Caco-2 (cell line): ENCODE results near the gene CASTOR1. TPM values are rescaled to one million over a fixed set of nuclear protein-coding genes. Genes with fewer than 3 reads are reported as not detected.

Source experiments
- BruUV-seq: library from RNA; stranded (reverse); fragments of 400-500 nt; replicated peaks from 2 replicates; lab custom pipeline; 2021; lab: Mats Ljungman, UMichigan
- CTCF ChIA-PET: fragments of 300-600 bp; sonication (Branson Sonifier 250); formaldehyde crosslinking; loops from one replicate; lab custom pipeline; 2022; ENCODE audit warnings: antibody characterized with exemption; lab: Charles Lee
- POLR2A ChIA-PET: fragments of 300-600 bp; sonication (Branson Sonifier 250); formaldehyde crosslinking; loops from one replicate; lab custom pipeline; 2022; ENCODE audit warnings: antibody characterized with exemption; lab: Charles Lee
- DNase-seq, 2 experiments: peaks; one replicate each; pipeline versions ENCODE4 v3.0.0 to v3.0.0-alpha.2; 2020 to 2022
- H3K27me3 ChIP-seq: replicated peaks from 2 replicates; pipeline ENCODE4 v1.6.0; 2011; ENCODE audit warnings: low read length; ENCODE audit not compliant: control insufficient read depth, insufficient read depth
- H3K36me3 ChIP-seq: 2 replicates; pipeline ENCODE4 v1.5.1; 2011; ENCODE audit warnings: low read length; ENCODE audit not compliant: control insufficient read depth, insufficient read depth
- H3K4me1 ChIP-seq: fragments of 250-450 bp; sonication (Bioruptor Pico); 2 replicates; pipeline ENCODE4 v1.5.1; 2020; ENCODE audit warnings: mild to moderate bottlenecking
- H3K4me3 ChIP-seq: 2 replicates; pipeline ENCODE4 v1.5.1; 2011; ENCODE audit warnings: low read depth, mild to moderate bottlenecking, control low read depth, low read length
- H3K9me3 ChIP-seq: fragments of 250-450 bp; sonication (Bioruptor Pico); 2 replicates; pipeline ENCODE4 v1.5.1; 2020; ENCODE audit warnings: mild to moderate bottlenecking, moderate library complexity
- H3K27ac Mint-ChIP-seq: one replicate; pipeline ENCODE4 v1.8.0; 2022; ENCODE audit warnings: mixed read lengths; ENCODE audit not compliant: unreplicated experiment
- H3K27me3 Mint-ChIP-seq: one replicate; pipeline ENCODE4 v1.8.0; 2022; ENCODE audit warnings: mixed read lengths; ENCODE audit not compliant: insufficient read depth, unreplicated experiment
- H3K36me3 Mint-ChIP-seq: one replicate; pipeline ENCODE4 v1.8.0; 2022; ENCODE audit warnings: mild to moderate bottlenecking, mixed read lengths; ENCODE audit not compliant: insufficient read depth, unreplicated experiment
- H3K4me1 Mint-ChIP-seq: one replicate; pipeline ENCODE4 v1.8.0; 2022; ENCODE audit warnings: low read depth, mixed read lengths; ENCODE audit not compliant: unreplicated experiment
- H3K4me3 Mint-ChIP-seq: one replicate; pipeline ENCODE4 v1.8.0; 2022; ENCODE audit warnings: mild to moderate bottlenecking, moderate library complexity, mixed read lengths; ENCODE audit not compliant: unreplicated experiment
- H3K9me3 Mint-ChIP-seq: one replicate; pipeline ENCODE4 v1.8.0; 2022; ENCODE audit warnings: mixed read lengths; ENCODE audit not compliant: unreplicated experiment
- CTCF ChIP-seq, 2 experiments: fragments of 200-600 bp in 1 of 2; IDR thresholded peaks; 1 replicate in 1 of 2; 2 replicates in 1 of 2; pipeline versions ENCODE4 v1.5.1 to v1.8.0; 2011 to 2022; ENCODE audit warnings: antibody characterized with exemption in 1 of 2, control low read depth in 1 of 2, inconsistent platforms in 1 of 2, low read depth in 1 of 2, low read length in 1 of 2, mild to moderate bottlenecking in 1 of 2, moderate library complexity in 1 of 2; ENCODE audit not compliant: insufficient read depth in 1 of 2, severe bottlenecking in 1 of 2, unreplicated experiment in 1 of 2
- intact Hi-C: fragments of 100-400 bp; cut with micrococcal nuclease; formaldehyde crosslinking; loops from one replicate; pipeline ENCODE4 v1.10.0; 2022; ENCODE audit not compliant: unreplicated experiment
- total RNA-seq: library from RNA; stranded (reverse); gene quantifications from 2 replicates; pipeline ENCODE4 v1.2.3, GENCODE V29; 2022

Gene CASTOR1
- total RNA-seq, 1 experiment from 2014 or later, result 6.3 TPM

DNA sequence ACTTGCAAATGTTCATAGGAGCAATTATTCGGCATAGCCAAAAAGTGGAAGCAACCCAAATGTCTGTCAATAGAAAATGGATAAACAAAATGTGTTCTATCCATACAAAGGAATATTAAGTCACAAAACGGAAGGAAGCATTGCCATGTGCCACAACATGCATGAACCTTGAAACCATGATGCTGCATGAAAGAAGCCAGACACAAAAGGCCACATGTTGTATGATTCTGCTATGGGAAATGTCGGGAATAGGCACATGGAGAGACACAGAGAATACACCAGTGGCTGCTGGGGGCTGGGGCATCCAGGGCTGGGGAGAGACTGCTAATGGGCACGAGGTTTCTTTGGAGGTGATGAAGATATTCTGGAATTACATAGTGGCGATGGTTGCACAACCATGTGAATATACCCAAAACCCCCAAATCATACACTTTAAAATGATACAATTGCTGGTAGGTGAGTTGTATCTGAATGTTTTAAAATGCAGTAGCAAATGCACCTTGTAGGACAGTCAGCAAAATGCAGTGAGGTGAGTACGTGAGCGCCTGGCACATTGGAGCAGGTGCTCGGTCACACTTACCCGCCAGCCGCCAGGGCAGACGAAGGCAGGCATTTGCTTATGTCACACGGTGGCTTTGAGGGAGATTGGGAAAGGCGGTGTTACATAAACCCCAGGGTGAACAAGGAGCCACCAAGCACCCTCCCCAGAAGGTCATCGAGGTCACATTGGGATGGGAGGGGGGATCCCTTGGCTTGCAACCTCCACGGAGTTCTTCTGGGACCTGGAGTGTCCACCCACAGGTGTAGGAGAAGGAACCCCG lies 16.3 kb downstream of the CASTOR1 start:
- ChIA-PET CTCF (no interaction called here), POLR2A (no interaction called here)
- Mint-ChIP-seq H3K36me3 (peaks cover 5% of the 10 kb centered on the region), H3K9me3 (no peaks in the 10 kb centered on the region), H3K27ac (no peak overlapping the region), H3K4me3 (no peak overlapping the region), H3K4me1 (peaks cover 4% of the 10 kb centered on the region), H3K27me3 (no peaks in the 10 kb centered on the region)
- Histone ChIP-seq H3K9me3 (no peaks in the 10 kb centered on the region), H3K4me1 (peaks cover 13% of the 10 kb centered on the region), H3K4me3 (no peak overlapping the region), H3K27me3 (no peaks in the 10 kb centered on the region), H3K36me3 (no peaks in the 10 kb centered on the region)
- TF ChIP-seq CTCF (IDR thresholded peaks at IDR 0.05; ENCODE audit: insufficient read depth in 1 of 2, low read depth in 1 of 2, low read length in 1 of 2, severe bottlenecking in 1 of 2, unreplicated experiment in 1 of 2), result no peak
- no peak for DNase-seq
- no TSS peak for BruUV-seq
- intact Hi-C loops, result no loop called here

DNA sequence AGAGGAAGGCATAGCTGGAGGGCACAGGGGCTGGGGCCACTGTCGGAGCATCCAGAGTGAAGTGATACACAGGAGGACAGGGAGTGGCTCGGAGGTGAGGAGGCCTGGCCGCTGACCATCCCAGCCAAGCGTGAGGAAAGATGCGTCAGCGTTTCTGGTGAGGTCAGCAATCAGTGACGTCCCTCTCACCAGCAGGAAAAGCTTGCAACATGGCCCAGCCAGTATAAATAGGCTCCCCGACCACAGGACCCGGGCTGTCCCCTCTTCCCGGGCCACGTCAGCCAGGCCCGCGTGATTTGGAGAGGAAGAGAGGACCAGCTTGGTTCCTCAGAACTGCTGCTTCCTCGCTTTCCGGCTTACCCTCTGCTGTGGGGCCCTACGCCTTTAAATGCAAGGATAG lies 18.5 kb downstream of the CASTOR1 start:
- TF ChIP-seq CTCF (IDR thresholded peaks at IDR 0.05; ENCODE audit: insufficient read depth in 1 of 2, low read depth in 1 of 2, low read length in 1 of 2, severe bottlenecking in 1 of 2, unreplicated experiment in 1 of 2), result no peak
- Histone ChIP-seq H3K27me3 (no peaks in the 10 kb centered on the region), H3K4me1 (0 out of 2 replicates have a peak, but pooled peaks cover 1% of the 10 kb centered on the region), H3K36me3 (no peaks in the 10 kb centered on the region), H3K4me3 (no peak overlapping the region), H3K9me3 (no peaks in the 10 kb centered on the region)
- H3K27ac Mint-ChIP-seq, result no peak overlapping the region
- H3K27me3 Mint-ChIP-seq, result no peaks in the 10 kb centered on the region
- ChIA-PET CTCF (interaction anchor here (1.0 kb wide), 1 partner anchor 17 kb away, joined by 3 read pairs; no protein-coding TSS in a partner anchor), POLR2A (no interaction called here)
- intact Hi-C loops, result no loop called here
- no peaks in the 10 kb centered on the region for H3K9me3 Mint-ChIP-seq
- no peak overlapping the region for H3K4me3 Mint-ChIP-seq
- no TSS peak for BruUV-seq
- no peak for DNase-seq
- H3K36me3 Mint-ChIP-seq, result peaks cover 5% of the 10 kb centered on the region
- H3K4me1 Mint-ChIP-seq, result no peaks in the 10 kb centered on the region

DNA sequence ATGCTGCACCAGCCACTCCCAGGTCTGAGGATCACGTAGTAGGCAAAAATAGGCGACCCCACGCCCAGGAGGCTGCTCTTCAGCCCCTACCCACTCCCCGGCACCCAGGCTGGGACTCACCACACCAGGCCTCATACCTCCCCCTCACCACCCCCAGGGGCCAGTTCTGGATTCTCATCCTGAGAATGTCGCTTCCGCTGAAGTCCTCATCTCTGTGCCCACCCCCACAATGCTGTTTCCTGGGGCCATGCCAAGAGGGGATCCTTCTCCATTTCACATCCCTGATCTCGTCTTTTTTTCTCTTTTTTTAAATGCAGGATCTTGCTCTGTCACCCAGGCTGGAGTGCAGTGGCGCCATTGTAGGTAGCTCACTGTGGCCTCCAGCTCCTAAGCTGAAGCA lies 21.0 kb downstream of the CASTOR1 start:
- BruUV-seq, result no TSS peak
- no peak overlapping the region for H3K4me3 Mint-ChIP-seq
- no peaks in the 10 kb centered on the region for H3K4me1 Mint-ChIP-seq
- ChIA-PET POLR2A (no interaction called here), CTCF (interaction anchor here (1.0 kb wide), 1 partner anchor 58 kb away, joined by 4 read pairs; the partner anchor contains the start of gene TBC1D10A)
- DNase-seq, result no peak
- H3K36me3 ChIP-seq, result no peaks in the 10 kb centered on the region
- no peaks in the 10 kb centered on the region for H3K9me3 Mint-ChIP-seq
- H3K36me3 Mint-ChIP-seq, result peaks cover 5% of the 10 kb centered on the region
- intact Hi-C loops, result no loop called here
- no peaks in the 10 kb centered on the region for H3K27me3 Mint-ChIP-seq
- no peak overlapping the region for H3K4me3 ChIP-seq
- H3K9me3 ChIP-seq, result no peaks in the 10 kb centered on the region
- H3K4me1 ChIP-seq, result peaks cover under 1% of the 10 kb centered on the region; the same call in 1 of the 2 replicates
- no peak for TF ChIP-seq CTCF (IDR thresholded peaks at IDR 0.05; ENCODE audit: insufficient read depth in 1 of 2, low read depth in 1 of 2, low read length in 1 of 2, severe bottlenecking in 1 of 2, unreplicated experiment in 1 of 2)
- H3K27me3 ChIP-seq, result no peaks in the 10 kb centered on the region
- H3K27ac Mint-ChIP-seq, result no peak overlapping the region
